Measurements from ENCODE around the gene ZNF593. TPM values are rescaled to one million over a fixed set of nuclear protein-coding genes. Genes with fewer than 3 reads are reported as not detected.

The ZNF593 gene
- total and polyA plus RNA-seq, 9 of the 15 experiments (the other 6 are each of a cell fraction or from before 2014, with no cell fraction given) = 9.8 to 334 (median 48.2) TPM

- TF ChIP-seq ZFP36 (IDR thresholded peaks at IDR 0.05; ENCODE audit: low read depth, low read length, partially characterized antibody) = no peak
- no peak for TF ChIP-seq ZNF444 (CRISPR knock-in tag; IDR thresholded peaks at IDR 0.05)
- TF ChIP-seq ZBTB9 (CRISPR knock-in tag; IDR thresholded peaks at IDR 0.05) = no peak
- no peak for TF ChIP-seq JUNB (CRISPR knock-in tag; conservative IDR thresholded peaks at IDR 0.05)
- no peak for TF ChIP-seq ZKSCAN8 (CRISPR knock-in tag; IDR thresholded peaks at IDR 0.05)
- TF ChIP-seq BRD4 (IDR thresholded peaks at IDR 0.05) = no peak
- TF ChIP-seq ZNF263 (CRISPR knock-in tag; IDR thresholded peaks at IDR 0.05; ENCODE audit: borderline replicate concordance) = no peak
- no peak for TF ChIP-seq CCNT2 (IDR thresholded peaks at IDR 0.05; ENCODE audit: borderline replicate concordance, extremely low read depth, insufficient read length, low read depth, low read length)
- no peak for TF ChIP-seq BRCA1 (IDR thresholded peaks at IDR 0.05)
- no peak; the same call in 1 of the 2 replicates for TF ChIP-seq BRCA1 (CRISPR knock-in tag; IDR thresholded peaks at IDR 0.05)
- peak; percentile 99 for TF ChIP-seq PREB (CRISPR knock-in tag; IDR thresholded peaks at IDR 0.05)
- no peak for TF ChIP-seq MEF2D (tag; conservative IDR thresholded peaks at IDR 0.05; ENCODE audit: low read depth)
- no peak for TF ChIP-seq ZBTB12 (CRISPR knock-in tag; IDR thresholded peaks at IDR 0.05)
- TF ChIP-seq PCBP1 (IDR thresholded peaks at IDR 0.05; ENCODE audit: low read depth, low read length, poor library complexity, severe bottlenecking) = no peak
- no peak for TF ChIP-seq ZNF551 (CRISPR knock-in tag; IDR thresholded peaks at IDR 0.05)
- TF ChIP-seq ZBTB7A (IDR thresholded peaks at IDR 0.05; ENCODE audit: borderline replicate concordance, control insufficient read depth, low read depth, low read length) = peak; percentile 35; the same call in 1 of the 2 replicates
- TF ChIP-seq ZC3H8 (IDR thresholded peaks at IDR 0.05) = no peak
- no peak for TF ChIP-seq ZNF75A (CRISPR knock-in tag; IDR thresholded peaks at IDR 0.05)
- no peak for TF ChIP-seq TAF15 (IDR thresholded peaks at IDR 0.05; ENCODE audit: low read depth, low read length)
- no peak for TF ChIP-seq TSHZ1 (CRISPR knock-in tag; IDR thresholded peaks at IDR 0.05)
- no peak for TF ChIP-seq FOXP1 (CRISPR knock-in tag; IDR thresholded peaks at IDR 0.05)
- TF ChIP-seq POLR2AphosphoS2 (IDR thresholded peaks at IDR 0.05; ENCODE audit: low read length) = no peak
Measured at GRCh38 chr1:26145041-26145959, 24.4 kb upstream of the ZNF593 start (continued).
